HG02588 (cell line): Measurements from ENCODE around the gene MKLN1.
"Not testable (repeated sequence)": the region's sequence is repeated elsewhere in the genome, so short reads cannot be mapped to it uniquely, and the experiment has no call there.

ENCODE experiments used
- ATAC-seq: cut with Tn5 transposase; IDR thresholded peaks from one replicate; pipeline ENCODE4 v1.9.1; 2021; ENCODE audit warnings: mild to moderate bottlenecking, moderate library complexity; ENCODE audit not compliant: unreplicated experiment

The MKLN1 gene

DNA sequence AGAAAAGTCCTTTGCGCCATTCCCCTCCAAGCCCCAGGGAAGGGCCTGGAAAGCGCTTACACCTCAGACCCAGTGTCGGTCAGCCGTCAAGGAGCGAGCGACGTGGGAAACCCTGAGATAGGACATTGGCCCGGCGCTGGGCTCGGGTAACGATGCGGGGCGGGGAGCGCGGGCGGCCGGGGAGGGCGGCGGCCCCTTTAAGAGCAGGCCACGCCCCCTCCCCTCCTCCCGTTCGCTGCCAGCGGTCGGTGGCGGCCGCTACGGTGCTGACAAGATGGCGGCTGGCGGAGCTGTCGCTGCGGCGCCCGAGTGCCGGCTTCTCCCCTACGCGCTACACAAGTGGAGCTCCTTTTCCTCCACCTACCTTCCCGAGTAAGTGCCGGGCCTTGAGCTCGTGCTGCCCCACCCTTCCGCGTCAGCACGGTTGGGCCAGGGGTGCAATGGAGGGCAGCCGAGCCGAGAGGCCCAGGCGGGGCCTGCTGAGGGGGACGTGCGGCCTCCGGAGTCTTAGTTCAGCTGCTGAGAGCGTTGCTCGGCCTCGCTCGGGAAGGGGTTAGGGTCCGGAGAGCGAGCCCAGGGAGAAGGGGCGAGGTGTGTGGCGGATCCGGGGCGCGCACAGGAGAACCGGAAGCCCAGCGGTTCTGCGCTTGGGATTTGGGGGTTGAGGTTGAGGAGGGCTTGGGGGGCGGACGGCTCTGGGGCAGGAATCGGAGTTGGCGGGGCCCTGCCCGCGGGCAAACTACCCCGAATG is at the start of gene MKLN1:
MKLN1 (plus strand) TSS at position 251 of the 751 bp plus-strand sequence; CDS start at position 275, 24 bp downstream.
- ATAC-seq: peak; percentile 90

DNA sequence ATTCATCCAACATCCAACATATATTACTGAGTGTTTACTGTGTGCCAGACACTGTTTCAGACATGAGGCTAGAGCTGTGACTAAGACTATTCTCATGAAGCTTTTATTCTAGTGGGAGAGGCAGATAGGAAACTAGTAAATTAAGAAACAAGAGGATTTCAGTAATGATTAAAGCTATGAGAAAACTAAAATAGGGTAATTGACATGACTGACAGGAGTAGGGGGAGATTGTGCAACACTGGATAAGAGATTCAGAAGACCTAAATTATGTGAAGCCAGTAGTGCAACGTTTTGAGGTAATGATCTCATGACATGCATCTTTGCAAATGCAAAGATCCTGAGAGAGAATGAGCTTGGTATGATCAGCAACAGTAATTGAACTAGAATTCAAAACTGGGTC is 48.6 kb upstream of the MKLN1 start:
- ATAC-seq: no peak

DNA sequence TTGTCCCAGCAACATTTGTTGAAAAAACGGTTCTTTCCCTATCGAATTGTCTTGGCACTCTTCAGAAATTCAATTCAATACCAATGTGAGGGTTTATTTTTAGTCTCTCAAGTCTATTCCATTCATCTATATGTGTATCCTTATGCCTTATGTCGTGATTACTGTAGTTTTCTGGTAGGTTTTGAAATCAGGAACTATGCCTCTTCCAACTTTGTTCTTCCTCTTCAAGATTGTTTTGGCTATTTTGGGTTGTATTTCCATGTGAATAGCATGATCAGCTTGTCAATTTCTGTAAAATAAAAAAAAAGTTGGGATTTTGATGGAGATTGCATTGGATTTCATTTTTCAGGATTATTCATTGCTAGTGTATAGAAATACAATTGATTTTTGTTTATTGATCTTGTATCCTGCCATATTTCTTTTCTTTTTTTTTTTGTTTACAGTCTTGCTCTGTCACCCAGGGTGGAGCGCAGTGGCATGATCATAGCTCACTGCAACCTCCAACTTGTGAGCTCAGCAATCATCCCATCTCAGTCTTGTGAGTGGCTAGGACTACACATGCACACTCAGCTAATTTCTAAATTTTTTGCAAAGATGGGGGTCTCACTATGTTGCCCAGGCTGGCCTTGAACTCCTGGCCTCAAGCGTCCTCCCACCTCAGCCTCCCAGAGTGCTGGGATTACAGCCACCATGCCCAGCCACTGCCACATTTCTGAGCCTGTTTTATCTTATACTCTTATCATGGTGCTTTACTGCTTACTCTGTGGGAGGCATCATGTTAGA is 46.2 kb upstream of the MKLN1 start:
- ATAC-seq: no peak

DNA sequence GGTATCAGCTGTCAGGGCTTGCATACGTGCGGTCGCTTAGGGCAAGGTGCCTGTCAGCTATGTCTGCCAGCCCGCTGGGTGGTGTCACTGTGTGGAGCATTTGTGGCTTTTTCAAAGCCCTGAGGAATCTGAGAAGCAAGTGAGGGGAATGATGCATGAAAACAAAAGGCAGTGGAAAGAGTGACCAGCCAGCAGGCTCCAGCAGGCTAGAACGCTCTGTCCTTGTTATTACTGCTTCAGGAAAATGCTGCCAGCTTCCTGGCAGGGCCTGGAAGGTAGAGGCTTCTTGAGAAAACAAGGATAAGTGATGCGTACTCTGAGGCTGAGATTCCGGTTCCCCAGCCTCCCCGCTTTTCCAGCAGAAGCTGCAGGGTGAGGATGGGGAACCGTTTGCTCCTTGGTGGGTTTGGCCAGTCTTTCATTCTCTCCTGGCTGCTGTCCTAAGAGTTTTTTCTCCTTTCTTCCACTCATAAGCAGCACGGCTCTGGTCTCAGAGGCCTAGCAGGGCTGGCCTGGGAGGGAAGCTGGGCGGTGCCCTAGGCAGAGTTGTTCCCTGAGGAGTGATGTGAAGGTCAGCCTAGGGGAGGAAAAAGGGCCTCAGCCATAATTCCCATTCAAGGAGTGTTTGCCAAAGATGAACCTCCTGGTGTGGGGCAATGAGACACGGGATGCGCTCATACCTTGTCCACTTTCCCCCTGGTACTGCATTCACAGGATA is 42.8 kb upstream of the MKLN1 start:
- ATAC-seq: no peak

DNA sequence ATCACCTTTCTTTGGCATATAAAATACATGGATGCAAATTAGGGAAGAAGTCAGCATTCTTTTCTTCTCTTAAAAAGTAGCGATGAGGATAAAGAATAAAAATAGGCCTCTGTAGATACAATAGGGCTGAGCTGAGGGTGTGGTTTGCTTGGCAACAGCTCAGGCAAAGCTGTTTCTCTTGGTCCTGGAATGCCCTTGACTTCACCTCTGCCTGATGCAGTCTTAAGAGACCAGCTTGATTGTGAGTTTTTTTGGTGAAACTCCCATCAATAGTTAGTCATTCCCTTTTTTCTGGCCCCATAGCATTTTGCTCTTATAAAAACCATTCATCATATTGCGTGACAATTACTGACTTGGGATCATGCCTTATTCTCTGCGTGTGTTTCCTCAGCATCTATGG is 42.1 kb upstream of the MKLN1 start:
- no peak for ATAC-seq

DNA sequence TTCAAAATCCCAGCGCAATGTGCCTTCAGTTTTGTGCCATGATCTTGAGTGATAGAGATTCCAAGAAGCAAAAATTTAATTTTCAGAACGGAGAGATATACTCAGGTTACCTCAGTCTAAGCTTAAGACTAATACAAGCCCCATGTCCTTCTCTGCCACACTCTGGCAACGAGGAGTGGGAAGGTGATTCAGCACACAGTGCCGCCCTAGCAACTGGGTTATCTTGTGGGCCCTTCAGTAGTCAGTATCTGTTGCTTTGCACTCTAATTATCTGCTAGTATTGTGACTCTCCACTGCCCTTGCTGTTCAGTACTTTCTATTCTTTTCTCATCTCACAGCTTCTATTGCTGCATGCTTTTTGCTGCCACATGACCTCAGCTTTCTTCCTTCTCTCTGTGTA is 39.2 kb upstream of the MKLN1 start:
- ATAC-seq: no peak

DNA sequence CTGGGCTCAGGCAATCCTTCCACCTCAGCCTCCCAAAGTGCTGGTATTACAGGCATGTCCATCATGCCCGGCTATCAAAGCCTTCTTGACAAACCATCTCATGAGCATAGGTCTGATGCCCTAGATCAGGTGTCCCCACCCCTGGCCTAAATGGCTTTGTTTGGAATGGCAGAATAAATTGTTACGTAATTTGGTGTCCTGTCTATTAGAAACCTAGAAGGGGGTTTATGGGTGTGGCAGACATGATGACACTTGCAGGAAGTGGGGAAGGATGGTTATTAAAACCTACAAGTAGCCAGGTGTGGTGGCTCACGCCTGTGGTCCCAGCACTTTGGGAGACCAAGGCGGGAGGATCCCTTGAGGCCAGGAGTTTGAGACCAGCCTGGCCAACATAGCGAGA is 38.6 kb upstream of the MKLN1 start:
- no peak for ATAC-seq

DNA sequence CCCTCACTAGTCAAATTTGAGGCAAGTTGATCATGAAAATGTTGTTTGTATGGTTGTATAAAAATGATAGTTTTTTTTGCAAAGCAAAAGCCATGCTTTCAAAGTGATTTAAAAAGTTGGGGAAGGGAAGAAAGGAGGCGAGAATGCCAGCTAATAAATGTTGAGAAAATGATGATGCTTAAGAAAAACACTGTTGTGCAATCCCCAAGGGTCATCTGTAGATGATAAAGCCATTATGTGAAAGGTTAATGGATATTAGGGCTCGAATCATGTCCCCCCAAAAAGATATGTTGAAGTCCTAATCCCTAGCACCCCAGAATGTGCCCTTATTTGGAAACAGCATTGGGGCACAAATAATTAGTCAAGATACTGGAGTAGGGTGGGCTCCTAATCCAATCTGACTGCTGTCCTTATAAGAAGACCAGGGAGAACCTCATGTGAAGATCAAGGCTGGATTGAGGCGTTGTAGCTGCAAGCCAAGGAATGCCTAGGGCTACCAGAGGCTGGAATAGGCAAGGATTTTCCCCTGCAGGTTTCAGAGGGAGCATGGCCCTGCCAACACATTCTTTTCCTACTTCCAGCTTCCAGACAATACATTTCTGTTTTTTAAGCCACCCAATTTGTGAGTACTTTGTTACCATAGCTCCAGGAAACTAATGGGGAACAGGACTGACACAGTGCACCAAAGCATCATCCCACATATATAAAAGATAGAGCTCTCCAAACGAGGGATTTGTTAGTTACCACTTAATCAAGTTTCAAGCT is 35.4 kb upstream of the MKLN1 start:
- ATAC-seq: no peak

DNA sequence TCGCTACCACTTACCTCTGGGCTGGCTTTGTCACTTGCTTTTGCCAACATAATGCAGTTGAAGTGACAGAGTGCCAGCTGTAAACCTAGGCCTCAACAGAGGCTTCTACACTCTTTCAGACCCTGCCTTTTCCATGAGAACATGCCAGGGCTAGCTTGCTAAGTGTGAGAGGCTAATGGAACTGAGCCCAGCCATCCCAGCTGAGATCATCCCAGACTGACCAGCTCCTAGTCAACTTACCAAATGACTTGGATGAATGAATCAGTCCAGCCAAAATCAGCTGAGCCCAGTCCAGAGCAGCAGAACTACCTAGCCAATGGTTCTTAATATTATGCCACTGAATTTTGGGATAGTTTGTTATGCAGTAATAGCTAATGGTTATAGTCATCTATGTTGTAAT is 34.7 kb upstream of the MKLN1 start:
- ATAC-seq: no peak

DNA sequence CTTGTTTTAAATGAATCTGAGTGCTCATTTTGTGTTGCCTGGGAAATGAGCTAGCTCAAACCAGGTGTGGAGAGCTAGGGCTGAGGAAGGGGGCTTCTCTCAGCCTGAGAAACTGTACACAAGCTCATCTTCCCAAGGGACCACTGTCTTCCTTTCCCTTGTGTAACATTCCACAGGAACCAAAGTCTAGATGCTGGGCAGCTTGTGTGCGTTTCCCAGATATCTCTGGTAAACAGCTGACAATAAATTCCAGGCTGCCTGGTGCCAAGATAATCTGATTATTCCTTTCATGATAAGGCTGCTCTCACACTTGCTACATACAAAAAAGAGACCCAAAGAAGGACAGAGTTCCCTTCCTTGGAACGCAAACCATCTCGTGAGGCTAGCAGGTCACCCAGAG is 33.1 kb upstream of the MKLN1 start:
- ATAC-seq: no peak

DNA sequence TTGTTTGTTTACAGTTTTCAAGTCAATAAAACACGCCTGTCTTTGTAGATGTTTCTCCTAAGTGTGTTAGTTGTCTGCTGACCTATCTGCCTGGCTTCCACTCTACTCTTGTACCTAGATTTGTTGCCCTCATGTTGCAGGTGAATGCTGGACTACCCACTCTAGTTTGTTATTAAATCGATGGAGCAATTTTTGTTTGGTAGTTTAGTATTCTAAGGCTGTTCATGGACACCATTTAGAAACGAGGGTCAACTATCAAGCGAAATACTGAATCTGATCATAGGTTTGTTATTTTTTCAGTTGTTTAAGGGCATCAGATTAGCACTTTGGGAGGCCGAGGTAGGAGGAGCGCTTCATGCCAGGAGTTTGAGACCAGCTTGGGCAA is 29.1 kb upstream of the MKLN1 start:
- no peak for ATAC-seq

DNA sequence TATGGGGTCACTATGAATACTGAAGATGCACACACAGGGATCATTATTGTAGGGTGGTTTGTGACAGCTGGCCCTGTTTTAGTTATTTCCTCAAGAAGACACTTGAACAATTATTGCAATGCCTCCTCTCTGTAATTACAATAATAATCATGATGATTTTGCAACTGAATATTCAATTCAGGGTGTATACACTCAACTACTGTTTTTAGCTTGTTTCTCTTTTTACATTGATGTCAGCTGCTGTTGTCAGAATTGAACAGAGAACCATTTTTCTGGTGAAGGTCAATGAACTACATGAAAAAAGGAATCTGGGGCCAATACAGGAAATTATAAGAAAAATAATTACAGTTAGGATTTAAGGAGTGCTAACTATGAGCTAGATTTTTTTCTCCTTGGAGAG is 28.6 kb upstream of the MKLN1 start:
- ATAC-seq: no peak

DNA sequence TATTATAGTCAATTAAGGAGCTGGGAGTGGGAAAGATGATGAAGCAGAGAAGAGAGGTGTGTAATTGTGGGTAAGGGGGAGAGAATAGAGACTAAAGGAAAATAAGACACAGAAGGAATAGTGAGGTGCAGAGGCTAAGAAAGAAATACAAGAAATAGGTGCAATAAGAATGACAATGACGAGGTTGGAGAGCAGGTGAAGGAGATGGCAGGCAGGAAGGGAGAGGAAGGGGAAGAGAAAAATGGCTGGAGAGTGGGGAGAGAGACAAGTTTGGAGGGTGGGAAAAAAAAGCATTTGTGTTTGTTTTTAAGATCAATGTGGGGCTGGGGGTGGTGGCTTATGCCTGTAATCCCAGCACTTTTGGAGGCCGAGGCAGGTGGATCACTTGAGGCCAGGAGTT is 27.6 kb upstream of the MKLN1 start:
- no peak for ATAC-seq

DNA sequence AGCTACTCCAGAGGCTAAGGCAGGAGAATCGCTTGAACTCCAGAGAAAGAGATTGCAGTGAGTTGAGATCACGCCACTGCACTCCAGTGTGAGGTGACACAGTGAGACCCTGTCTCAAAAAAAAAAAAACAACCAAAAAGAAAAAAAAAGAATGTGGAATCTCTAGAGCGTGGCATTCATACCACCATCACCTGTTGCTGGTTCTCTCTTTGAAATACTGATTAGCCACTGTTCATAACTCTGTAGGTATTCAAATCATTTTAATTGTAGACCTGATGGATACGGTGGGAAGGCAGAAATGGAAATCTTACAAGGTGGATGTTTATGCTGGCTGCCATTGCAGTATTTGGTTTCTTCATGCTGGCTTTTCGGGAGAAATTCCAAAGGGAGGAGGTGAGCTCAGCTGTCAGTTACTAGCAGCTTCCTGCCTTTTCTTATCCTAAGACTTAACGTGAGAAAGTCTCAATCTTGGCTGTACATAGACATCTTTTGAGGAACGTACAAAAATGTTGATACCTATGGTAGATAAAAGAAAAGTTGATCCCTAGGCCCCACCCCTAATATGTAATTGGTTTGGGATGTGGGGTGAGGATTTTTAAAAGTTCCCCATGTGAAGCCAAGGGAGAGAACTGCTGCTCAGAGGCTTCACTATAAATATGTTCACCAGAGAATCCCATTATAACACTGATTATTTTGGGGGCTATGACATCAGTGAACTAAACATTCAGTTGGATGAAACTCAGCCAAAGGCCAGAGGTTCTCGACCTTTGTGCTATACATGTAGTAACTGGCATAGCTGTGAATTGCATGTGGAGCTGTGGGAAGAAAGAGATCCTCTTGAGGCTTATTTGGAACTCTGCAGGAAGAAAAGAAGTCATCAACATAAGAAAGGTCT is 26.9 kb upstream of the MKLN1 start:
- ATAC-seq: no peak

DNA sequence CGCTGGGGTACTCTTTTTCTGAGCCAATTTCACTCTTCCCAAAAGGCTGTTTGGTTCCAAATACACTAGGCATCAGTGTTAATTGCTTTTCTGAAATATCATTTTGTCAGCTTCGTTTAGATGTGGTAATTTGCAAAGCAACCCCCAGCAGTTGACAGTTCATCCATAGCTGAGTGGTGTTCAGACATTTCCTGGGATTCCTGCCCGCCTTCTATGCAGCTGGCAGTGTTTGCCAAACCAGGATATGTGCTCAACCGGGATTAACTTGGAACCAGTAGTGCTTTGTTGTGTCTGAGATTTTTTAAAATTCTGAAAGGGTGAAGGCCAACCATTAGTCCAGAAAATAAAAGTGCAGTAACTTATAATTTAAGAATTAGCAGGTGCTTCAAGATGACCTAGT is 25.2 kb upstream of the MKLN1 start:
- no peak for ATAC-seq

DNA sequence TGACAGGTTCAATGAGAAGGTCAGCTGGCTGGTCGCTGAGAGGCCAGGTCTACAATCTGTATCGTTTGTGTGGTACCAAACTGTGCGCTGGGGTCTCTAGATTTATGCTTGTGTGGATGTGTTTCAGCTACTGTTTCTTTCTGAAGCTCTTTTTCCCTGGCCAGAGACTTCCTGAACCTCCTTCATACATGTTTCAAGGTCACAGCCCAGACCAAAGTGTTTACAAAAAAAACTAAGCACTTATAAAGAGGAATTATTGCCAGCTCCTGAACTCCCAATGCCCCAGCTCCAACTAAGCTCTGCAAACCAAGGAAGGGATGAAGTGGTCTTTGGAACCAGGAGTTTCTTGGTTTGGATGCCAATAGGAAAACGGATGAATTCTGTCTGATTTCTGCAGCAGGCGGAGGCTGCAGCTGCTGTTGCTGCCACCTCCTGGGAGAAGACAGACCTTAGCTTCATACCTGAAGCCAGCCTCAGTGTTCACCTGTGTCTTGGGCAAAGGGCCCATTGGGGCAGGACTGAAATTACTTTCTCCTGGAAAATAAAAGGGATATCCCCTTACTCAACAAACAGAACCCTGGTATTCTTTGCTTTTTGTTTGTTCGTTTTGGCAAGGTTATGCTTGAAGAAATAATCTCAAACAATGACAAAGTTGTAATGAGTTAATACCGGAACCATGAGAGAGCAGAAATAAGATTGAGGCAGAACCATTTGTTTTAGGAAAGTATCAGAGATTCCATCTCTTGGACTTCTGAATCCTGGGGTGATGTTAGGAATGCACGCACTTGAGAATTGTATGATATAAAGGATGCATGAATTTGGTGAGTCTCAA is 24.6 kb upstream of the MKLN1 start:
- no peak for ATAC-seq

DNA sequence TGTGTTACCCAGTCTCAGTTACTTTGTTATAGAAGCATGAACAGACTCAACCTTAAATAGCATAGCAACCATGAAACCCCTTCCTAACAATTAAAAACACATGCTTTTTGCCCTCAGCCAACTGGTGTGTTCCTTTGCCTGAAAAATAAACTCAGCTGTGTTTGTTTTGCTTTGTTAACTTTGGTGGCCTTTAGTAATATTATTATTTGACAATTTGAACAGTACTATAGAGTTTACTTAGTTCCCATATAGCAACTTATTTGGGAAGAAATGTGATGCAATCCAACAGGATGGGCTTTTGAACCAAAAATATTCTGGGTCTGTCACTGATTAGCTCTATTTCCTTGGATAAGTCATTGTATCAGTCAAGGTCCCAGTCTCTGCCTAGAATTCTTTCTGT is 22.5 kb upstream of the MKLN1 start:
- no peak for ATAC-seq

DNA sequence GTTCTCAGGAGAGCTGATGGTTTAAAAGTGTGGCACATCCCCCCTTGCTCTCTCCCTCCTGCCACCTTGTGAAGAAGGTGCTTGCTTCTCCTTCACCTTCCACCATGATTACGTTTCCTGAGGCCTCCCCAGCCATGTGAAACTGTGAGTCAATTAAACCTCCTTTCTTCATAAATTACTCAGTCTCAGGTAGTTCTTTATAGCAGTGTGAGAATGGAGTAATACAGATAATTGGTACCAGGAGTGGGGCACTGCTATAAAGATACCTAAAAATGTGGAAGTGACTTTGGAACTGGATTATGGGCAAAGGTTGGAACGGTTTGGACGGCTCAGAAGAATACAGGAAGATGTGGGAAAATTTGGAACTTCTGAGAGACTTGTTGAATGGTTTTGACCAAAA is 21.6 kb upstream of the MKLN1 start:
- not testable (repeated sequence) for ATAC-seq

DNA sequence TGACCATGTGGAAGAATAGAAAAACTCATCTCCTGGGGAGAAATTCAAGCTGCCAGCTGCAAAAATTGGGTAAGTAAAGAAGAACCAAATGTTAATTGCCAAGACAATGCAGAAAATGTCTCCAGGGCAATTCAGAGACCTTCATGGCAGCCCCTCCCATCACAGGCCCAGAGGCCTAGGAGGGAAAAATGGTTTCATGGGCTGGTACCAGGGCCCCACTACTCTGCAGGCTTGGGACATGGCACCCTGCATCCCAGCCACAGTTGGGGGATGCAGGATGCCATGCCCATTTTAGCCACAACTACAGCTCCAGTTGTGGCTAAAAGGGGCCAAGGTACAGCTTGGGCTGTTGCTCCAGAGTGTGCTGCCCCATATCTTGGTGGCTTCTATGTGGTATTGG is 20.9 kb upstream of the MKLN1 start:
- no peak for ATAC-seq
